Muscle of leg (tissue), 11 donors: ENCODE measurements around the gene CIB1. TPM values are rescaled to one million over a fixed set of nuclear protein-coding genes. Genes with fewer than 3 reads are reported as not detected.

Source experiments
- DNase-seq: peaks from one replicate; pipeline ENCODE4 v3.0.0; 2013
- H3K27ac ChIP-seq: one replicate; pipeline ENCODE4 v1.5.1; 2013; ENCODE audit warnings: mild to moderate bottlenecking, low read length, control low read depth
- H3K27me3 ChIP-seq: one replicate; pipeline ENCODE4 v1.6.1; 2013; ENCODE audit warnings: low read length; ENCODE audit not compliant: control insufficient read depth, insufficient read depth
- H3K36me3 ChIP-seq: one replicate; pipeline ENCODE4 v1.6.1; 2013; ENCODE audit warnings: low read length; ENCODE audit not compliant: control insufficient read depth, insufficient read depth
- H3K4me1 ChIP-seq: one replicate; pipeline ENCODE4 v1.6.1; 2013; ENCODE audit warnings: low read length; ENCODE audit not compliant: control insufficient read depth, insufficient read depth
- H3K4me3 ChIP-seq: one replicate; pipeline ENCODE4 v1.5.1; 2013; ENCODE audit warnings: low read length, control low read depth
- H3K9me3 ChIP-seq: replicated peaks from 2 replicates; pipeline ENCODE4 v1.6.1; 2013; ENCODE audit warnings: low read depth, low read length; ENCODE audit not compliant: control insufficient read depth
- WGBS: methylation state at CpG from one replicate; pipeline ENCODE4 v1.1.5; 2013; ENCODE audit warnings: missing lambda C conversion rate; ENCODE audit not compliant: insufficient coverage; 5-methylcytosine and 5-hydroxymethylcytosine counted together
- polyA plus RNA-seq, 8 donors: library from polyadenylated mRNA; unstranded; fragments of 120-200 nt; gene quantifications; one replicate each; pipeline versions ENCODE4 v1.2.1 to v1.2.3, GENCODE V29; 2013; ENCODE audit warnings: inconsistent platforms in 1 of 8, low replicate concordance in 1 of 8; ENCODE audit not compliant: insufficient read length in 8 of 8, insufficient read depth in 1 of 8
- total RNA-seq: library from RNA; stranded (reverse); fragments of 120-200 nt; gene quantifications from one replicate; pipeline ENCODE4 v1.2.4, GENCODE V29; 2013

Gene CIB1
- total and polyA plus RNA-seq, 9 donors = 13.2 to 28.0 (median 24.5) TPM

DNA sequence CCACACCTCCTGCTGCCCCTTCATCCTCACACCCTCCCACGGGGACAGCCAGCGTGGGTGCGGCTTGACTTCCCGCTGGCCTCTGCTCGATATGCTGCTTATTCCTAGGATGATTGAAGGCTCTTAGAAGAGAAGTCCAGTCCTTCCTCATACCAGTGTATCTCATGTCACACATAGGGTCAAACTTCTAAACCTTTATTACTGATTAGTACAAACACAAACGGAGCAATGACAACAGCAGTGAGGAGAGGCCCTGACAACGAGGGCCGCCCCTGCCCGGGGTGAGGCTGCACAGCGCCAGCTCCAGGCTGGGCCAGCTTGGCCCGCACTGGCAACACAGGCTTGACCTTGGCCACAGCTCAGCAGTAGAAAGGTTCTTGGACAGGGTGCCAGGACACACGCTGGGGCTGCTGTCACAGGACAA is 3.7 kb downstream of the CIB1 start:
- Histone ChIP-seq H3K9me3 (no peaks in the 10 kb centered on the region), H3K4me3 (no peak overlapping the region), H3K27me3 (no peaks in the 10 kb centered on the region), H3K27ac (no peak overlapping the region), H3K36me3 (peaks cover 46% of the 10 kb centered on the region), H3K4me1 (peaks cover 16% of the 10 kb centered on the region)
- DNase-seq = no peak
- 83% methylated on average over 12 of the region's 12 CpGs for WGBS

DNA sequence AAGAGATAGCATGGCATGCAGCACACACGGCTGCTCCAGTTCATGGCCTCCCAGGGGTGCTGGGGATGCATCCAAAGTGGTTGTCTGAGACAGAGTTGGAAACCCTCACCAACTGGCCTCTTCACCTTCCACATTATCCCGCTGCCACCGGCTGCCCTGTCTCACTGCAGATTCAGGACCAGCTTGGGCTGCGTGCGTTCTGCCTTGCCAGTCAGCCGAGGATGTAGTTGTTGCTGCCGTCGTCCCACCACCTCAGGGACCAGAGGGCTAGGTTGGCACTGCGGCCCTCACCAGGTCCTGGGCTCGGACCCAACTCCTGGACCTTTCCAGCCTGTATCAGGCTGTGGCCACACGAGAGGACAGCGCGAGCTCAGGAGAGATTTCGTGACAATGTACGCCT is 4.8 kb downstream of the CIB1 start:
- Histone ChIP-seq H3K27ac (no peak overlapping the region), H3K27me3 (no peaks in the 10 kb centered on the region), H3K9me3 (no peaks in the 10 kb centered on the region), H3K4me3 (no peak overlapping the region), H3K4me1 (peaks cover 7% of the 10 kb centered on the region), H3K36me3 (peaks cover 55% of the 10 kb centered on the region)
- WGBS = 91% methylated on average over 14 of the region's 15 CpGs
- DNase-seq = no peak

DNA sequence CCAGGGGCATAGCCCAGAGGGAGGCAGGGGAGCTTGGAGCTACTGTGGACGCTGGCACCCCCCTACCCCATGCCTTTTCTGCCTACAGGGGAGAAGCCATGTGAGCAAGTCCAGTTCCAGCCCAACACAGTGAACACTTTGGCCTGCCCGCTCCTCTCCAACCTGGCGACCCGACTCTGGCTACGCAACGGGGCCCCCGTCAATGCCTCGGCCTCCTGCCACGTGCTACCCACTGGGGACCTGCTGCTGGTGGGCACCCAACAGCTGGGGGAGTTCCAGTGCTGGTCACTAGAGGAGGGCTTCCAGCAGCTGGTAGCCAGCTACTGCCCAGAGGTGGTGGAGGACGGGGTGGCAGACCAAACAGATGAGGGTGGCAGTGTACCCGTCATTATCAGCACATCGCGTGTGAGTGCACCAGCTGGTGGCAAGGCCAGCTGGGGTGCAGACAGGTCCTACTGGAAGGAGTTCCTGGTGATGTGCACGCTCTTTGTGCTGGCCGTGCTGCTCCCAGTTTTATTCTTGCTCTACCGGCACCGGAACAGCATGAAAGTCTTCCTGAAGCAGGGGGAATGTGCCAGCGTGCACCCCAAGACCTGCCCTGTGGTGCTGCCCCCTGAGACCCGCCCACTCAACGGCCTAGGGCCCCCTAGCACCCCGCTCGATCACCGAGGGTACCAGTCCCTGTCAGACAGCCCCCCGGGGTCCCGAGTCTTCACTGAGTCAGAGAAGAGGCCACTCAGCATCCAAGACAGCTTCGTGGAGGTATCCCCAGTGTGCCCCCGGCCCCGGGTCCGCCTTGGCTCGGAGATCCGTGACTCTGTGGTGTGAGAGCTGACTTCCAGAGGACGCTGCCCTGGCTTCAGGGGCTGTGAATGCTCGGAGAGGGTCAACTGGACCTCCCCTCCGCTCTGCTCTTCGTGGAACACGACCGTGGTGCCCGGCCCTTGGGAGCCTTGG is 5.6 kb downstream of the CIB1 start:
- WGBS = 88% methylated on average over 37 of the region's 38 CpGs
- H3K9me3 ChIP-seq = no peaks in the 10 kb centered on the region
- no peak for DNase-seq
- no peak overlapping the region for H3K27ac ChIP-seq
- peaks cover 5% of the 10 kb centered on the region for H3K4me1 ChIP-seq
- peaks cover 62% of the 10 kb centered on the region for H3K36me3 ChIP-seq
- H3K27me3 ChIP-seq = no peaks in the 10 kb centered on the region
- H3K4me3 ChIP-seq = no peak overlapping the region

DNA sequence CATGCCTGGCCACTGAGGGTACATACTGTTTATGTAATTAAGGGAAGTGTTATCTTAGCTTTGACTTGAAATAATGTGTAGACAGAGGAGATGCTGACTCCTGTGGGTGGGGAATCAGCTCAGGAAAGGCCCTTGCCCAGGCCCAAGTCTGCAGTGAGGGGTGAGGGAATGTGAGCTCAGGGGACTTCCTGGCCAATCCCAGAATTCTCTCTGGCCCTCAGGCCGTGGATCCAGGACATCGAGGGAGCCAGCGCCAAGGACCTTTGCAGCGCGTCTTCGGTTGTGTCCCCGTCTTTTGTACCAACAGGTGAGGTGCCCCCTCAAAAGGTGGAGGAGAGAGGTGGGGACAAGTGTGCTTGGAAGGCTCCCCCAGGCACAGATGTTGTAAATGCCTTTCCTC is 6.4 kb downstream of the CIB1 start:
- H3K27ac ChIP-seq = no peak overlapping the region
- H3K27me3 ChIP-seq = no peaks in the 10 kb centered on the region
- no peaks in the 10 kb centered on the region for H3K4me1 ChIP-seq
- peaks cover 62% of the 10 kb centered on the region for H3K36me3 ChIP-seq
- no peak for DNase-seq
- H3K4me3 ChIP-seq = no peak overlapping the region
- 70% methylated on average over 3 of the region's 7 CpGs for WGBS
- no peaks in the 10 kb centered on the region for H3K9me3 ChIP-seq

DNA sequence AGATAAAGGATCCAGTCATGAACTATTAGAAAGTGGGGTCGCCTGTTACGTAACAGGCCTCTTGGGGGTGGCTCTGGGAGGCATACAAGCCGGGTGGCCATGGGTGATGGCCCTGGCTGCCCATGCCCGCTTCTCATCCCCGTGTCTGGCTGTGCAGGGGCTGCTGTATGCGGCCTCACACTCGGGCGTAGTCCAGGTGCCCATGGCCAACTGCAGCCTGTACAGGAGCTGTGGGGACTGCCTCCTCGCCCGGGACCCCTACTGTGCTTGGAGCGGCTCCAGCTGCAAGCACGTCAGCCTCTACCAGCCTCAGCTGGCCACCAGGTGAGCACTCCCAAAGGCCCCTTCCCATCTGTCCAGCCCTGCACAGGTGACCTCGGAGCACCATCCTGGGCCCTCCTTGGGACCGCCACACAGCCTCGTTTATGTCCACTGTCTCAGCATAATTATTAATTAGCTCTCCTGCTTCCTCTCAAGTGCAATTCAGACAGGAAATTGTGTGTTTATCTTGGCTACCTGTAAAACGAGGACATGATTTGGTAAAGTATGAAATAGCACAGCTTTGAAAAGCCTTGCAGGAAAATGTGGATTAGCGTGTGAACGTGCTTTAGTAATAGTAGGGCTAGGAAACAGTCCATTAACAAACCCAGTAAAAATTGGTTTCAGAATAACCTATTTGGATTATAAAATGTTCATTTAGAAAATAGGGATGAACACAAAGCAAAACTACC is 8.1 kb downstream of the CIB1 start:
- Histone ChIP-seq H3K9me3 (no peaks in the 10 kb centered on the region), H3K36me3 (peaks cover 52% of the 10 kb centered on the region), H3K4me1 (peaks cover 7% of the 10 kb centered on the region), H3K27me3 (no peaks in the 10 kb centered on the region), H3K4me3 (no peak overlapping the region), H3K27ac (no peak overlapping the region)
- 91% methylated on average over 13 of the region's 18 CpGs for WGBS
- no peak for DNase-seq

DNA sequence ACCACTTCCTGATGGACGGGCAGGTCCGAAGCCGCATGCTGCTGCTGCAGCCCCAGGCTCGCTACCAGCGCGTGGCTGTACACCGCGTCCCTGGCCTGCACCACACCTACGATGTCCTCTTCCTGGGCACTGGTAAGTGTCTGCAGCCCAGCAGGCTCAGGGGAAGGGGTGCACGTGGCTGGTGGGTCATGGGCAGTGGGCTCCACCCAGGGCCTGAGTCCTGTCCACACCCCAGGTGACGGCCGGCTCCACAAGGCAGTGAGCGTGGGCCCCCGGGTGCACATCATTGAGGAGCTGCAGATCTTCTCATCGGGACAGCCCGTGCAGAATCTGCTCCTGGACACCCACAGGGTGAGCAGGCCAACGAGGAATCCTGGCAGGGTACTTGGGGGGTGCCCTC is 8.7 kb downstream of the CIB1 start:
- WGBS = 89% methylated on average over 16 of the region's 17 CpGs
- DNase-seq = no peak
- Histone ChIP-seq H3K36me3 (peaks cover 45% of the 10 kb centered on the region), H3K4me1 (peaks cover 7% of the 10 kb centered on the region), H3K9me3 (no peaks in the 10 kb centered on the region), H3K27ac (no peak overlapping the region), H3K27me3 (no peaks in the 10 kb centered on the region), H3K4me3 (no peak overlapping the region)

DNA sequence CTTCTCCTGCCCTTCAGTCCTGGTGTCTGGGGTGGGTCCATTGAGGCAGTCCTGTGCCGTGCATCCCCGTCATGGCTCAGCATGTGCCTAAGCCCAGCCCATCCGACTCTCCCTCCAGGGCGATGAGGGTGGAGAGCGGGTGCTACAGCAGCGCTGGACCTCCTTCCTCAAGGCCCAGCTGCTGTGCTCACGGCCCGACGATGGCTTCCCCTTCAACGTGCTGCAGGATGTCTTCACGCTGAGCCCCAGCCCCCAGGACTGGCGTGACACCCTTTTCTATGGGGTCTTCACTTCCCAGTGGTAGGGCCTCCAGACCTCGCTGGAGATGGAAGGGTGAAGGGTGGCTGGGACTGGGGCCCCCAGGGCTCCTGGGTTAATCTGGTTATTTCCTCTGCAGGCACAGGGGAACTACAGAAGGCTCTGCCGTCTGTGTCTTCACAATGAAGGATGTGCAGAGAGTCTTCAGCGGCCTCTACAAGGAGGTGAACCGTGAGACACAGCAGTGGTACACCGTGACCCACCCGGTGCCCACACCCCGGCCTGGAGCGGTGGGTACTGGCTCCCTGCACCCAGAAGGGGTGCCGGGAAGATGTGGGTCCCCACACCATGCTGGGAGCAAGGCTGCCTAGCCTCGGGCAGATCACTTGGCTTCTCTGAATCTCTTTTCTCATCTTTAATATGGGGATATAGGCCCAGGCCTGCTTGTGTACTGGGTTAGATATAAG is 10.1 kb downstream of the CIB1 start:
- Histone ChIP-seq H3K27me3 (no peaks in the 10 kb centered on the region), H3K27ac (no peak overlapping the region), H3K4me3 (no peak overlapping the region), H3K4me1 (peaks cover 7% of the 10 kb centered on the region), H3K36me3 (peaks cover 37% of the 10 kb centered on the region), H3K9me3 (no peaks in the 10 kb centered on the region)
- DNase-seq = no peak
- 94% methylated on average over 18 of the region's 22 CpGs for WGBS

DNA sequence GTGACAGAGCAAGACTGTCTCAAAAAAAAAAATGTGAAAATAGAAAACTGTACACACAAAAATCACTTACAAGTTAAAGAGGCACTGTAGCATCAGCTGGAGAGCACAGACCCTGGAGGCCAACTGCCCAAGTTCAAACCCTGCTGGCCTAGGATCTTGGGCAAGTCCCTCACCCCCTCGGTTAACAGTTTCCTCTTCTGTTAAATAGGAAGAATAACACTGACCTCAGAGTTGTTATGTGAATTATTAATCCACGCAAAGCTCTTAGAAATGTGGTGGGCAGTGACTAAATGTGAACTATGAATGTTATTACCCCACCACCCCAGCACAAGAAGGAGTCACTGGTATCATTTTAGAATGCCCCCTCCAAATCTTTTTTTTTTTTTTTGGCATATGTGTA is 11.2 kb downstream of the CIB1 start:
- peaks cover 7% of the 10 kb centered on the region for H3K4me1 ChIP-seq
- WGBS = no CpG with 5 or more reads among the region's 2 CpGs
- no peaks in the 10 kb centered on the region for H3K27me3 ChIP-seq
- no peaks in the 10 kb centered on the region for H3K9me3 ChIP-seq
- no peak for DNase-seq
- H3K36me3 ChIP-seq = peaks cover 30% of the 10 kb centered on the region
- no peak overlapping the region for H3K4me3 ChIP-seq
- H3K27ac ChIP-seq = no peak overlapping the region

DNA sequence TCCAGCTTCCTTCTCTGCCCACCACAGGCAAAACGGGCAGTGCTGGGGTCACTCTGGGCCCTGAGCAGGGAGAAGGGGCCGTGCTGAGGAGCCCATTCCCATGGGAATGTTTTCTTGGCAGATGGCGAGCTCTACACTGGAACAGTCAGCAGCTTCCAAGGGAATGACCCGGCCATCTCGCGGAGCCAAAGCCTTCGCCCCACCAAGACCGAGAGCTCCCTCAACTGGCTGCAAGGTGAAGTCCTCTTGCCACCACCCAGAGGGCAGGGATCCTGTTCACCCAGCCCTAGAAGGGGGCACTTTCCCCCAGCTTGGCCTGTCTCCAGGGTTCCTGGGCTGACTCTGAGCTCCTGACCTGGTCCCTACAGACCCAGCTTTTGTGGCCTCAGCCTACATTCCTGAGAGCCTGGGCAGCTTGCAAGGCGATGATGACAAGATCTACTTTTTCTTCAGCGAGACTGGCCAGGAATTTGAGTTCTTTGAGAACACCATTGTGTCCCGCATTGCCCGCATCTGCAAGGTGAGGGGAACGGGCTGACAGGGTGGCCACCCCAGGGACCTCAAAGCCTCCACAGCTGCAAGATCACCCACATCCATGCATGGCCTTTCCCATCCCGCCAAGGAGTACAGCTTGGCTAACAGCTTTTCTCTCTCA is 12.4 kb downstream of the CIB1 start:
- Histone ChIP-seq H3K9me3 (no peaks in the 10 kb centered on the region), H3K36me3 (peaks cover 26% of the 10 kb centered on the region), H3K4me3 (no peak overlapping the region), H3K27ac (no peak overlapping the region), H3K4me1 (peaks cover 7% of the 10 kb centered on the region), H3K27me3 (no peaks in the 10 kb centered on the region)
- 45% methylated on average over 12 of the region's 14 CpGs for WGBS
- peak; percentile 84 for DNase-seq
